Endothelial cell of umbilical vein (primary cell): ENCODE results near the gene PSME3IP1. TPM values are rescaled to one million over a fixed set of nuclear protein-coding genes. Genes with fewer than 3 reads are reported as not detected.

ENCODE experiments used
- BruUV-seq: library from RNA; stranded (reverse); fragments of 400-500 nt; replicated peaks from 2 replicates; lab custom pipeline; 2021; lab: Mats Ljungman, UMichigan
- CTCF ChIA-PET: fragments of 300-600, 350-600 bp; sonication (Branson Sonifier 250); formaldehyde crosslinking; loops from one replicate; lab custom pipeline; 2021; ENCODE audit warnings: antibody characterized with exemption, inconsistent platforms; lab: Charles Lee
- POLR2A ChIA-PET: fragments of 300-600, 350-600 bp; sonication (Branson Sonifier 250); formaldehyde crosslinking; loops from one replicate; lab custom pipeline; 2021; ENCODE audit warnings: antibody characterized with exemption, inconsistent platforms; lab: Charles Lee
- DNase-seq: peaks from one replicate; pipeline ENCODE4 v3.0.0-alpha.2; 2011; ENCODE audit warnings: low read depth, low spot score
- FAIRE-seq: peaks from 2 replicates; lab custom pipeline; 2011; peaks lifted over from hg19 to GRCh38; lab: Jason Lieb, UNC
- H2AFZ ChIP-seq: 2 replicates; pipeline ENCODE4 v1.6.0; 2012; ENCODE audit warnings: low read depth, low read length, control low read depth, inconsistent platforms
- H3K27ac ChIP-seq: 2 replicates; pipeline ENCODE4 v1.5.1; 2011; ENCODE audit warnings: low read depth, mild to moderate bottlenecking, control low read depth, low read length, moderate library complexity; ENCODE audit not compliant: insufficient read depth
- H3K27me3 ChIP-seq, 2 experiments: 2 replicates each; pipeline versions ENCODE4 v1.6.0 to v1.6.1; 2011; ENCODE audit warnings: low read length in 2 of 2, mixed read lengths in 1 of 2; ENCODE audit not compliant: control insufficient read depth in 2 of 2, insufficient read depth in 2 of 2
- H3K36me3 ChIP-seq, 2 experiments: 2 replicates in 1 of 2; 3 replicates in 1 of 2; pipeline ENCODE4 v1.5.1; 2011; ENCODE audit warnings: low read length in 2 of 2, mild to moderate bottlenecking in 1 of 2, moderate library complexity in 1 of 2; ENCODE audit not compliant: control insufficient read depth in 2 of 2, insufficient read depth in 2 of 2; ENCODE audit errors: extremely low read depth in 1 of 2
- H3K4me1 ChIP-seq: 3 replicates; pipeline ENCODE4 v1.5.1; 2011; ENCODE audit warnings: mild to moderate bottlenecking, low read length; ENCODE audit not compliant: control insufficient read depth, insufficient read depth; ENCODE audit errors: extremely low read depth
- H3K4me2 ChIP-seq: 2 replicates; pipeline ENCODE4 v1.6.1; 2011; ENCODE audit warnings: low read length, control low read depth, mixed read lengths; ENCODE audit not compliant: insufficient read depth
- H3K4me3 ChIP-seq, 3 experiments: fragments of 200-600 bp in 1 of 3; sonication (generic), shearing (Covaris generic) in 1 of 3; replicated peaks in 1 of 3; 2 replicates each; pipeline ENCODE4 v1.5.1; 2011 to 2016; ENCODE audit warnings: control low read depth in 3 of 3, low read length in 3 of 3, mild to moderate bottlenecking in 2 of 3, inconsistent platforms in 1 of 3, low read depth in 1 of 3, moderate library complexity in 1 of 3; ENCODE audit not compliant: insufficient read depth in 1 of 3
- H3K79me2 ChIP-seq: 2 replicates; pipeline ENCODE4 v1.6.0; 2012; ENCODE audit warnings: low read length, inconsistent platforms; ENCODE audit not compliant: control insufficient read depth, insufficient read depth
- H3K9ac ChIP-seq: replicated peaks from 2 replicates; pipeline ENCODE3; 2011; ENCODE audit warnings: low read length, control low read depth; ENCODE audit not compliant: insufficient read depth; ENCODE audit errors: extremely low read depth
- H3K9me1 ChIP-seq: replicated peaks from 3 replicates; pipeline ENCODE4 v1.6.0; 2011; ENCODE audit warnings: mild to moderate bottlenecking, low read length; ENCODE audit not compliant: control insufficient read depth, insufficient read depth; ENCODE audit errors: extremely low read depth
- H3K9me3 ChIP-seq: replicated peaks from 2 replicates; pipeline ENCODE4 v1.5.1; 2012; ENCODE audit warnings: low read length, inconsistent platforms; ENCODE audit not compliant: control insufficient read depth, insufficient read depth
- H4K20me1 ChIP-seq: replicated peaks from 2 replicates; pipeline ENCODE3; 2011; ENCODE audit warnings: mild to moderate bottlenecking, low read length; ENCODE audit not compliant: control insufficient read depth, insufficient read depth; ENCODE audit errors: extremely low read depth
- EZH2 ChIP-seq: IDR thresholded peaks from 2 replicates; pipeline ENCODE4 v1.6.1; 2012; ENCODE audit warnings: borderline replicate concordance, low read depth, mild to moderate bottlenecking, moderate library complexity, low read length, inconsistent platforms; ENCODE audit not compliant: severe bottlenecking
- FOS ChIP-seq: IDR thresholded peaks from 2 replicates; pipeline ENCODE4 v1.6.1; 2011; ENCODE audit warnings: mild to moderate bottlenecking, low read length, moderate library complexity, borderline replicate concordance; ENCODE audit not compliant: insufficient read depth
- GATA2 ChIP-seq: IDR thresholded peaks from 2 replicates; pipeline ENCODE4 v1.7.0; 2011; ENCODE audit warnings: low read depth, mild to moderate bottlenecking, moderate library complexity, mixed read lengths, low read length; ENCODE audit not compliant: insufficient read length, insufficient read depth
- JUN ChIP-seq: IDR thresholded peaks from 2 replicates; pipeline ENCODE4 v1.6.1; 2011; ENCODE audit warnings: borderline replicate concordance, low read depth; ENCODE audit not compliant: insufficient read length, insufficient read depth
- MAX ChIP-seq: IDR thresholded peaks from 2 replicates; pipeline ENCODE4 v1.6.1; 2011; ENCODE audit not compliant: insufficient read depth, insufficient read length
- MYC ChIP-seq: IDR thresholded peaks from one replicate; pipeline ENCODE4 v1.6.1; 2011; ENCODE audit warnings: mild to moderate bottlenecking, low read depth, low read length
- POLR2A ChIP-seq: IDR thresholded peaks from 2 replicates; pipeline ENCODE4 v1.6.1; 2012; ENCODE audit warnings: low read depth, mild to moderate bottlenecking, control low read depth, low read length
- POLR2AphosphoS5 ChIP-seq: IDR thresholded peaks from 2 replicates; pipeline ENCODE4 v1.6.1; 2012; ENCODE audit warnings: low read depth, mild to moderate bottlenecking, control low read depth, low read length, moderate library complexity; ENCODE audit not compliant: insufficient read depth
- dilution Hi-C: fragments of 300-500 bp; cut with MboI; formaldehyde crosslinking; loops from one replicate; pipeline ENCODE4 v1.15.0; 2019; ENCODE audit warnings: low sequenced_read_pairs; ENCODE audit not compliant: extremely low pct_ligation_motif_present
- intact Hi-C: fragments of 100-400 bp; cut with micrococcal nuclease; formaldehyde crosslinking; loops from one replicate; pipeline ENCODE4 v1.10.0; 2022
- polyA plus RNA-seq, 4 experiments: library from polyadenylated mRNA; depleted of rRNA in 3 of 4; stranded (reverse) in 3 of 4; unstranded in 1 of 4; fragments of >200 nt; gene quantifications; 2 replicates each; pipeline versions ENCODE4 v1.2.1 to v1.2.3, GENCODE V29; 2011 to 2012; ENCODE audit warnings: missing spikeins in 1 of 4
- total RNA-seq: library from RNA; stranded (reverse); gene quantifications from 2 replicates; pipeline ENCODE4 v1.2.3, GENCODE V29; 2021
- TF ChIP-seq, protein P1 (sequence below), 2 donors: IDR thresholded peaks; 1 replicate in 1 of 2; 2 replicates in 1 of 2; pipeline ENCODE4 v1.5.1; 2011; ENCODE audit warnings: low read length in 2 of 2, mild to moderate bottlenecking in 2 of 2, moderate library complexity in 2 of 2, control low read depth in 1 of 2, inconsistent platforms in 1 of 2, low read depth in 1 of 2; ENCODE audit not compliant: insufficient read depth in 1 of 2; ENCODE audit errors: extremely low read depth in 1 of 2

Gene PSME3IP1
- total and polyA plus RNA-seq, 2 donors (not counting 3 experiments of a cell fraction or from before 2014, with no cell fraction given): 86.2 to 91.8 TPM

GRCh38 chr16:57138281-57138935, 47.4 kb downstream of the PSME3IP1 start:
- no peak overlapping the region for H3K4me2 ChIP-seq
- no peak overlapping the region for H2AFZ ChIP-seq
- FAIRE-seq (no peak), DNase-seq (no peak)
- CTCF ChIA-PET: interaction anchor here (1.5 to 2.5 kb wide), 2 partner anchors 11 to 46 kb away, joined by 3 to 16 read pairs; partner anchors contain the start of gene CPNE2
- dilution Hi-C loops (no loop called here), intact Hi-C loops (no loop called here)
- no peaks in the 10 kb centered on the region for H3K27me3 ChIP-seq
- no peaks in the 10 kb centered on the region for H4K20me1 ChIP-seq
- POLR2A ChIA-PET: no interaction called here
- no peaks in the 10 kb centered on the region for H3K79me2 ChIP-seq
- no TSS peak for BruUV-seq
- peaks cover 18% of the 10 kb centered on the region for H3K4me1 ChIP-seq
- no peak overlapping the region for H3K4me3 ChIP-seq
- TF ChIP-seq FOS (no peak), JUN (no peak), MYC (no peak), POLR2A (no peak), MAX (no peak), GATA2 (no peak), EZH2 (no peak), POLR2AphosphoS5 (no peak)
- TF ChIP-seq, protein P1, sequence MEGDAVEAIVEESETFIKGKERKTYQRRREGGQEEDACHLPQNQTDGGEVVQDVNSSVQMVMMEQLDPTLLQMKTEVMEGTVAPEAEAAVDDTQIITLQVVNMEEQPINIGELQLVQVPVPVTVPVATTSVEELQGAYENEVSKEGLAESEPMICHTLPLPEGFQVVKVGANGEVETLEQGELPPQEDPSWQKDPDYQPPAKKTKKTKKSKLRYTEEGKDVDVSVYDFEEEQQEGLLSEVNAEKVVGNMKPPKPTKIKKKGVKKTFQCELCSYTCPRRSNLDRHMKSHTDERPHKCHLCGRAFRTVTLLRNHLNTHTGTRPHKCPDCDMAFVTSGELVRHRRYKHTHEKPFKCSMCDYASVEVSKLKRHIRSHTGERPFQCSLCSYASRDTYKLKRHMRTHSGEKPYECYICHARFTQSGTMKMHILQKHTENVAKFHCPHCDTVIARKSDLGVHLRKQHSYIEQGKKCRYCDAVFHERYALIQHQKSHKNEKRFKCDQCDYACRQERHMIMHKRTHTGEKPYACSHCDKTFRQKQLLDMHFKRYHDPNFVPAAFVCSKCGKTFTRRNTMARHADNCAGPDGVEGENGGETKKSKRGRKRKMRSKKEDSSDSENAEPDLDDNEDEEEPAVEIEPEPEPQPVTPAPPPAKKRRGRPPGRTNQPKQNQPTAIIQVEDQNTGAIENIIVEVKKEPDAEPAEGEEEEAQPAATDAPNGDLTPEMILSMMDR (IDR thresholded peaks at IDR 0.05; ENCODE audit: extremely low read depth in 1 of 2, insufficient read depth in 1 of 2, low read depth in 1 of 2, low read length in 2 of 2): no peak
- no peaks in the 10 kb centered on the region for H3K9me3 ChIP-seq
- no peaks in the 10 kb centered on the region for H3K36me3 ChIP-seq
- no peak overlapping the region for H3K27ac ChIP-seq
- no peak overlapping the region for H3K9ac ChIP-seq
- no peaks in the 10 kb centered on the region for H3K9me1 ChIP-seq
